NCI-H524 treated with DMSO at 0.1 percent for 48 hours (cell line): ENCODE data around the gene CCDC102B.

Experiments used
- DNase-seq: peaks from one replicate; lab custom pipeline; 2025; lab: John Stamatoyannopoulos, UW

CCDC102B gene

DNA sequence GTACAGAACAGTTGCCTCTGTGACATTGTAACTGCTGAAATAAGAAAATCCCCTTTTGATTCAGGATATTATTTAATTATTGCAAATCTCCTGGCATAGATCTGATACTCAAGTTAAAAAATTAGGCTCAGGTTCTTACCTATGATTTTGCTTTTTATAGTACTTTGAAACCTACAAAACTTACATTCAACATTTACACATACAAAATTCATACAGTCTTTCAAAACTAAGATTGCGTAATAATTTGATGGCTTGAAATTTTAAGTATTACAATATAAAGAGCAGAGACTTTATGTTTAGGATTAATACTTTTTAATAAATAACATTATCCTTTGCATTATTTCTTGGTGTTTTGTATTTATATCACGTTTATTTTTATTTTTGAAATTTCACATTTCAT, 291.1 kb downstream of the CCDC102B start:
- DNase-seq = no peak

DNA sequence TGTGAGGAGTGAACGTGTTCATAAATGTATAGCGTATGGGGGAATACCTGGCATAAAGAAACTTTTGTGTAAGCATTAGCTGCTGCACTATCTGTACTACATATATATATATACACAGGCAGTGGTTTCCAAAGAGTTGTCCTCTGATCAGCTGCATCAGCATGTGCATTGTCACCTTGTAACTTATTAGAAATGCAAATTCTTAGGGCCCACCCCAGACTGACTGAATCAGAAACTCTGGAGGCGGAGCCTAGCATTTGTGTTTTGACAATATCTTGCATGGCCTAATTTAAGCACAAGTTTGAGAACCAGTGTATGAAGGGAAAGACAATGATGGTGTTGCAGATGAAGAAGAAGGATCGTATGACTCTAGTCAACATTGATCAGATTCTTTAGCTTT, 299.5 kb downstream of the CCDC102B start:
- no peak for DNase-seq

DNA sequence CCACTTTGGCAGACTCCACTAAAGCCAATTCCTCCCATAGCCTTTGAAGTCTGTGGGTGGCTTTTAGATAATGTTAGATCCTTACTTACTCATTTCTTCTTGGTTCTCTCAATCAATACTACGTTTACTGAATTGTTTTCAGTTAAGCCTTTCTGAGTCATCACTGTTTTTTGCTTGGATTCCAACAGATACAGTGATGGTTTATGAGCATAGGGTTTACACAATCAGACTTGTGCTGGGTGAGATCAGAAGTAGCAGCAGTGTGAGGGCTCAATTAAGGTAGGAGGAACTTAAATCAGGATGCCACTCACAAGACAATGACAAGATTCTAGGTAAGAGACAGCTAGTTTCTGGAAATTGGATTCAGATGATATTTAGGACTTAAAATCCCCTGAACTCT, 305.1 kb downstream of the CCDC102B start:
- no peak for DNase-seq
